Upper lobe of right lung (tissue), 1 donor: ENCODE measurements around the gene PLXNA4. TPM values are rescaled to one million over a fixed set of nuclear protein-coding genes. Genes with fewer than 3 reads are reported as not detected.

ENCODE experiments used
- ATAC-seq: fragments of 200-7000 bp; cut with Tn5 transposase; one replicate; pipeline ENCODE4 v1.9.1; 2020; ENCODE audit warnings: mild to moderate bottlenecking, moderate library complexity
- DNase-seq: peaks from one replicate; pipeline ENCODE4 v3.0.0-alpha.2; 2020
- H3K27ac ChIP-seq: fragments of 200-600 bp; one replicate; pipeline ENCODE4 v1.8.0; 2022
- H3K27me3 ChIP-seq: fragments of 200-600 bp; one replicate; pipeline ENCODE4 v1.8.0; 2022; ENCODE audit warnings: mild to moderate bottlenecking
- H3K36me3 ChIP-seq: fragments of 200-600 bp; one replicate; pipeline ENCODE4 v1.8.0; 2022
- H3K4me1 ChIP-seq: fragments of 200-600 bp; one replicate; pipeline ENCODE4 v1.8.0; 2022
- H3K4me3 ChIP-seq: fragments of 200-600 bp; one replicate; pipeline ENCODE4 v1.8.0; 2022; ENCODE audit warnings: mild to moderate bottlenecking
- H3K9me3 ChIP-seq: fragments of 200-600 bp; one replicate; pipeline ENCODE4 v1.8.0; 2022
- CTCF ChIP-seq: fragments of 200-600 bp; IDR thresholded peaks from one replicate; pipeline ENCODE4 v1.8.0; 2022; ENCODE audit warnings: antibody characterized with exemption
- intact Hi-C: fragments of 100-400 bp; cut with DNase I; formaldehyde crosslinking; loops from one replicate; pipeline ENCODE4 v1.11.0; 2022
- total RNA-seq: library from RNA; stranded (reverse); fragmentation: NEBNext Ultra II Directional; extraction: Animal tissue kit (Norgen Biotek cat#: 25700); gene quantifications from one replicate; pipeline ENCODE4 v1.2.1, GENCODE V29; 2021
- donor health status: DM: no; HTN: yes; CAD: no; lungs with severe emphysema.

Gene PLXNA4
- total RNA-seq, 1 donor from 2014 or later: 7.2 TPM

- intact Hi-C loops: no loop called here
- TF ChIP-seq CTCF: no peak
- DNase-seq (no peak), ATAC-seq (no peak)
- Histone ChIP-seq H3K4me1 (no peaks in the 10 kb centered on the region), H3K36me3 (no peaks in the 10 kb centered on the region), H3K9me3 (no peaks in the 10 kb centered on the region), H3K27me3 (no peaks in the 10 kb centered on the region), H3K27ac (no peak overlapping the region), H3K4me3 (no peak overlapping the region)
These were observed 42.1 kb upstream of the PLXNA4 start for GRCh38 chr7:132618271-132618955.

GRCh38 chr7:132614428-132615318 lies 38.4 kb upstream of the PLXNA4 start:
- TF ChIP-seq CTCF: peak; percentile 16
- no peak overlapping the region for H3K27ac ChIP-seq
- DNase-seq (peak; percentile 68), ATAC-seq (peak; percentile 77)
- intact Hi-C loops: no loop called here
- no peaks in the 10 kb centered on the region for H3K4me1 ChIP-seq
- H3K27me3 ChIP-seq: no peaks in the 10 kb centered on the region
- H3K36me3 ChIP-seq: no peaks in the 10 kb centered on the region
- H3K9me3 ChIP-seq: no peaks in the 10 kb centered on the region
- H3K4me3 ChIP-seq: peak overlapping the region; percentile 3

- H3K27me3 ChIP-seq: no peaks in the 10 kb centered on the region
- intact Hi-C loops: no loop called here
- no peaks in the 10 kb centered on the region for H3K4me1 ChIP-seq
- no peaks in the 10 kb centered on the region for H3K9me3 ChIP-seq
- no peak overlapping the region for H3K4me3 ChIP-seq
- no peak for DNase-seq
- ATAC-seq: no peak
- no peaks in the 10 kb centered on the region for H3K36me3 ChIP-seq
- no peak overlapping the region for H3K27ac ChIP-seq
- TF ChIP-seq CTCF: no peak
These were observed 37.5 kb upstream of the PLXNA4 start for GRCh38 chr7:132613737-132614136.

- no peak overlapping the region for H3K27ac ChIP-seq
- no peak for ATAC-seq
- H3K4me3 ChIP-seq: no peak overlapping the region
- H3K4me1 ChIP-seq: no peaks in the 10 kb centered on the region
- DNase-seq: no peak
- intact Hi-C loops: no loop called here
- H3K27me3 ChIP-seq: no peaks in the 10 kb centered on the region
- no peak for TF ChIP-seq CTCF
- H3K36me3 ChIP-seq: no peaks in the 10 kb centered on the region
- no peaks in the 10 kb centered on the region for H3K9me3 ChIP-seq
These were observed 34.7 kb upstream of the PLXNA4 start for GRCh38 chr7:132610995-132611394.

- Histone ChIP-seq H3K27me3 (no peaks in the 10 kb centered on the region), H3K4me1 (no peaks in the 10 kb centered on the region), H3K4me3 (no peak overlapping the region), H3K36me3 (no peaks in the 10 kb centered on the region), H3K9me3 (no peaks in the 10 kb centered on the region), H3K27ac (no peak overlapping the region)
- TF ChIP-seq CTCF: no peak
- no peak for ATAC-seq
- DNase-seq: no peak
- intact Hi-C loops: no loop called here
These were observed 33.7 kb upstream of the PLXNA4 start for GRCh38 chr7:132609906-132610520.
